Testis (tissue), 2 donors: ENCODE data around the gene MOB3B.

Experiments
- POLR2A ChIP-seq: fragments of 450-650 bp; IDR thresholded peaks from one replicate; pipeline ENCODE4 v1.6.1; 2017; ENCODE audit warnings: antibody characterized with exemption, mild to moderate bottlenecking, moderate library complexity
- TF ChIP-seq, protein P1 (sequence below), 3 experiments: fragments of 450-650 bp in 2 of 3; fragments of 200-600 bp in 1 of 3; sonication (generic) in 1 of 3; IDR thresholded peaks; one replicate each; pipeline ENCODE4 v1.5.1; 2016 to 2019; ENCODE audit warnings: antibody characterized with exemption in 3 of 3, mild to moderate bottlenecking in 2 of 3, moderate library complexity in 1 of 3

DNA sequence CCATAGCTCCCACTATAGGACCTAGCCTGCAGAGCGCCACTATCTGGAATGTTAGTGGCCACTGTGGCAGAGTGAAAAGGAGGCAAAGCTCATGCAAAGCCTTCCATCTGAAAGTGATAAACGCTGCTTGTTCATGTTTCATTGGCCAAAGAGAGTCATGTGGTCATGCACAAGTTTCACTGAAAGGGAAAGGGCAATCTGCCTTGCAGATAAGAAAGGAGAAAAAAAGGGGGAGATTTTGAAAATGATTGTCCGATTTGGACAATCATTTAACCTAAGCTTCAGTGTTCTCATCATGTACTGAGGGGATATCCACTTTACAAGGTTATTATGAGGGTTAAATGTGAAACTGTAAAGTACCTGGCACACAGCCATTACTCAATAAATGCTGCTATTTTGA is 9.0 kb upstream of the MOB3B start:
- TF ChIP-seq, protein P1, sequence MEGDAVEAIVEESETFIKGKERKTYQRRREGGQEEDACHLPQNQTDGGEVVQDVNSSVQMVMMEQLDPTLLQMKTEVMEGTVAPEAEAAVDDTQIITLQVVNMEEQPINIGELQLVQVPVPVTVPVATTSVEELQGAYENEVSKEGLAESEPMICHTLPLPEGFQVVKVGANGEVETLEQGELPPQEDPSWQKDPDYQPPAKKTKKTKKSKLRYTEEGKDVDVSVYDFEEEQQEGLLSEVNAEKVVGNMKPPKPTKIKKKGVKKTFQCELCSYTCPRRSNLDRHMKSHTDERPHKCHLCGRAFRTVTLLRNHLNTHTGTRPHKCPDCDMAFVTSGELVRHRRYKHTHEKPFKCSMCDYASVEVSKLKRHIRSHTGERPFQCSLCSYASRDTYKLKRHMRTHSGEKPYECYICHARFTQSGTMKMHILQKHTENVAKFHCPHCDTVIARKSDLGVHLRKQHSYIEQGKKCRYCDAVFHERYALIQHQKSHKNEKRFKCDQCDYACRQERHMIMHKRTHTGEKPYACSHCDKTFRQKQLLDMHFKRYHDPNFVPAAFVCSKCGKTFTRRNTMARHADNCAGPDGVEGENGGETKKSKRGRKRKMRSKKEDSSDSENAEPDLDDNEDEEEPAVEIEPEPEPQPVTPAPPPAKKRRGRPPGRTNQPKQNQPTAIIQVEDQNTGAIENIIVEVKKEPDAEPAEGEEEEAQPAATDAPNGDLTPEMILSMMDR (IDR thresholded peaks at IDR 0.05) = no peak
- no peak for TF ChIP-seq POLR2A
